ENCODE measurements around the gene LRFN4. TPM values are rescaled to one million over a fixed set of nuclear protein-coding genes. Genes with fewer than 3 reads are reported as not detected.

LRFN4 gene
- total RNA-seq, 1 experiment from 2014 or later: 30.3 TPM

DNA sequence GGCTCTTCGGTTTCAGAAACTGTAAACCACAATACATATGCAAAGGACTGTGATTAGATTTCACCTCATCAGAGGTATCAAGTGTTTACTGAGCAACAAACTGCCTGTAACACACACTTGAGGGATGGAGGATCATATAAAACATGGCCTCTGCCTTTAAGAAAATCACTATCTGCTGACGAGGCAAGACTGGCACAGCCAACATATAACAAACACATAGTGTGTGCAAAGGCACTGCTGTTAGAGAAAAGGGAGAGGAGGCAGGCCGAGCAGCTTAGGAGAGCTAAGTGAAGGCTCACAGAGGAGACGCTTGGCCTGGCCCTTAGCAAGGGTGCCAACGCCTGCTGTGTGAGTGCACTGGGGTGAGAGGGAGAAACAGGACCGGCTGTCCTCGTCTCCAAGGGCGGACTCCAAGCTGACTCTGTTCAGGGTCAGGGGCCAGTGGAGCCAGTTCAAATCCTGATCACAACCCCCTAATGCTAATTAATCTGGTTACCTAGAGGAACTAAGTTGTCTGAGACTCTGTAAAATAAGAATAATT, 48.2 kb downstream of the LRFN4 start:
- H3K4me3 Mint-ChIP-seq (ENCODE audit: low read depth, unreplicated experiment): no peak overlapping the region
- H3K4me1 Mint-ChIP-seq (ENCODE audit: low read depth, unreplicated experiment): peaks cover 30% of the 10 kb centered on the region
- intact Hi-C loops (cut with micrococcal nuclease; ENCODE audit: unreplicated experiment): no loop called here
- CTCF ChIA-PET: no interaction called here
- no peaks in the 10 kb centered on the region for H3K9me3 Mint-ChIP-seq (ENCODE audit: low read depth, unreplicated experiment)
- H3K27ac Mint-ChIP-seq (ENCODE audit: unreplicated experiment): no peak overlapping the region
- no peaks in the 10 kb centered on the region for H3K27me3 Mint-ChIP-seq (ENCODE audit: unreplicated experiment)
- DNase-seq: no peak
- no peaks in the 10 kb centered on the region for H3K36me3 Mint-ChIP-seq (ENCODE audit: insufficient read depth, unreplicated experiment)
- BruUV-seq (replicated peaks): no TSS peak
- TF ChIP-seq, protein P1, sequence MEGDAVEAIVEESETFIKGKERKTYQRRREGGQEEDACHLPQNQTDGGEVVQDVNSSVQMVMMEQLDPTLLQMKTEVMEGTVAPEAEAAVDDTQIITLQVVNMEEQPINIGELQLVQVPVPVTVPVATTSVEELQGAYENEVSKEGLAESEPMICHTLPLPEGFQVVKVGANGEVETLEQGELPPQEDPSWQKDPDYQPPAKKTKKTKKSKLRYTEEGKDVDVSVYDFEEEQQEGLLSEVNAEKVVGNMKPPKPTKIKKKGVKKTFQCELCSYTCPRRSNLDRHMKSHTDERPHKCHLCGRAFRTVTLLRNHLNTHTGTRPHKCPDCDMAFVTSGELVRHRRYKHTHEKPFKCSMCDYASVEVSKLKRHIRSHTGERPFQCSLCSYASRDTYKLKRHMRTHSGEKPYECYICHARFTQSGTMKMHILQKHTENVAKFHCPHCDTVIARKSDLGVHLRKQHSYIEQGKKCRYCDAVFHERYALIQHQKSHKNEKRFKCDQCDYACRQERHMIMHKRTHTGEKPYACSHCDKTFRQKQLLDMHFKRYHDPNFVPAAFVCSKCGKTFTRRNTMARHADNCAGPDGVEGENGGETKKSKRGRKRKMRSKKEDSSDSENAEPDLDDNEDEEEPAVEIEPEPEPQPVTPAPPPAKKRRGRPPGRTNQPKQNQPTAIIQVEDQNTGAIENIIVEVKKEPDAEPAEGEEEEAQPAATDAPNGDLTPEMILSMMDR (IDR thresholded peaks at IDR 0.05; ENCODE audit: unreplicated experiment): no peak

DNA sequence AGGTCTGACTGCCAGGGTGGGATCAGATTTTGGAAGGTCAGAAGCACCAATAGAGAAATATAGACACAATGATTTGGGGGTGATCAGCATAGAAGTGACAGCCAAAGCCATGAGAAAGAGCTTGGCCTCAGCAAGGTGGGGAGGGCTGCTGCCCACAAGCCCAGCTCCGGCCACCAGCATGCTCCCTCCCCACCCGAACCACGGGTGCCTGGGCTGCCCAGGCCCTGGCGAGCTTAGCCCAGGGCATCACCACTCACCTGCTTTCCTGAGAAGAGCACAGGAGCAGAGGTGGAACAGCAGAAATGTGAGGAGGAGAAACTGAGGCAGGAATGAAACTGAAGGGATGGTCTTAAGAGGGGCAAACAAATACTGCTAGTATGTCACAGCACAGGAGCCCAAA, 48.8 kb downstream of the LRFN4 start:
- intact Hi-C loops (cut with micrococcal nuclease; ENCODE audit: unreplicated experiment): no loop called here
- Mint-ChIP-seq H3K9me3 (ENCODE audit: low read depth, unreplicated experiment) (no peaks in the 10 kb centered on the region), H3K36me3 (ENCODE audit: insufficient read depth, unreplicated experiment) (no peaks in the 10 kb centered on the region), H3K4me1 (ENCODE audit: low read depth, unreplicated experiment) (peaks cover 30% of the 10 kb centered on the region), H3K27ac (ENCODE audit: unreplicated experiment) (no peak overlapping the region), H3K27me3 (ENCODE audit: unreplicated experiment) (no peaks in the 10 kb centered on the region), H3K4me3 (ENCODE audit: low read depth, unreplicated experiment) (no peak overlapping the region)
- TF ChIP-seq, protein P1 (IDR thresholded peaks at IDR 0.05; ENCODE audit: unreplicated experiment): no peak
- BruUV-seq (replicated peaks): no TSS peak
- CTCF ChIA-PET: no interaction called here
- DNase-seq: no peak

DNA sequence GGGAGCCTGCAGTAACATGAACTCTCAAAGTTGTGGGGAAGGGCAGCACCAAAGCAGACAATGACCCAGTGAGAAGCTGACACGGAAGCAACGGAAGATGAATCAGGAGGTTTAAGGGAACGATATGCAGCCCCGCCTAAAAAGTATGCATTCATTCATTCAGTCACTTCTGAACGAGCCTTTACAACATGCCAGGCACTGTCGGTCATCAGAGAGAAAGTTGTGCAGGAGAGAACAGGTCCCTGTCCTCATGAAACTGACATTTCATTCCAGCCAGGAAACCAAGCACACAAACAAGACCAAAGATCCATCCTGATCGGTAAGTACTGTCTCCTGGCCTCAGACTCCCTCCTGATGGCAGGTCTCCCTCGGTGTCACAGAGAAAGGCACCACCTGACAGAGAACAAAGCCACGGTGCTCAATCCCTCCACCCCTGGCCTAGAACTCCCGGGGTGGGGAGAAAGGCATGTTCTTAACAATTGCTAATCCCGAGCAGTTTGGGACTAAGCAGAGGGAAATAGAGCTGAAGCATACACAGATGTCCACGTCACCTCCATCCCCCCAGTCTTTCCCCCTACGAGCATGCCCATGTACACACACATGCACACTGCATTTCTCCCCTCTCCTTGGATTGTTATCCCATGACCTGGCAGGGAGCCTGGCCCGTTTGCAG, 49.3 kb downstream of the LRFN4 start:
- CTCF ChIA-PET: no interaction called here
- peaks cover 30% of the 10 kb centered on the region for H3K4me1 Mint-ChIP-seq (ENCODE audit: low read depth, unreplicated experiment)
- no TSS peak for BruUV-seq (replicated peaks)
- no peaks in the 10 kb centered on the region for H3K36me3 Mint-ChIP-seq (ENCODE audit: insufficient read depth, unreplicated experiment)
- no peak for DNase-seq
- no peaks in the 10 kb centered on the region for H3K27me3 Mint-ChIP-seq (ENCODE audit: unreplicated experiment)
- intact Hi-C loops (cut with micrococcal nuclease; ENCODE audit: unreplicated experiment): no loop called here
- no peaks in the 10 kb centered on the region for H3K9me3 Mint-ChIP-seq (ENCODE audit: low read depth, unreplicated experiment)
- H3K27ac Mint-ChIP-seq (ENCODE audit: unreplicated experiment): no peak overlapping the region
- no peak overlapping the region for H3K4me3 Mint-ChIP-seq (ENCODE audit: low read depth, unreplicated experiment)
- TF ChIP-seq, protein P1 (IDR thresholded peaks at IDR 0.05; ENCODE audit: unreplicated experiment): no peak

DNA sequence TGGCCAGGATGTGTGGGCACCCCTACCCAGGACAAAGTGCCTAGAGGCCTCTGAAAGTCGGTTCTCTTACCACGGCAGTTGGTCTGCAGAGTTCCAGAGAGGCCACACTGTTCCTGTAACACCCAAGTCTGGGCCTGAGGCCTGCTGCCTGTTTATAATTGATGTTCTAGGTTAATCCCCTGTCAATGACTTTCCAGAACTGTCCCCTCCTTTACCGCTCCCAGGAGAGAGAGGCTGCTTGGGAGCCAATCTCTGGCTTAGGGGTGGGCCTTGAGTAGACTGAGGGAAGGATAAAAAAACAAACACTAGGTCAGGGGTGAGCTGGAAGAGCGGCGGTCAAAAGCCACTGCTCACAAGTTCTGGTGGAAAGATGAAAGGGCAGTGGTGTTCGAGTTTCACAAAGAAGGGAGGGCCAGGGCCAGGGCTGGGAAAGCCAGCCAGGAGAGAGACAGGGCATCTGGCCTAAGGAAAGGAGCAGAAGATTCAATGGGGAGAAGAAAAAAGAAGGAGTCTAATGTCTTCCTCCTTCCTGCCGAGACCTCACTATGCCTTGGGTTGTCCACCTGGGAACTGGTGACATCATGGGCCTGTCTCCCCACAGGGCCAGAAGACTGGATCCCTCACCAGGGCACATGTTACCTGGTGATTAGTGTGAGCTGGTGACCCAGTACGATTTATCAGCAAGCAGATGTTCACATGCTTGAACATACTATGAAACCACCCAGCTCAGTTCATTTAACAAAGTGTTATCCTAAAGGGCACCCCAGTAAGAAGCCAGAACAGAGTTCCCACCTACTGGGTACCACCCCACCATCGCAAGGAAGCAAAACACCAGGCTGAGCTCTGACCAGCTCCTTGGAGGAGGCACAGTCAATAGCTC, 51.1 kb downstream of the LRFN4 start:
- Mint-ChIP-seq H3K36me3 (ENCODE audit: insufficient read depth, unreplicated experiment) (no peaks in the 10 kb centered on the region), H3K4me3 (ENCODE audit: low read depth, unreplicated experiment) (no peak overlapping the region), H3K9me3 (ENCODE audit: low read depth, unreplicated experiment) (no peaks in the 10 kb centered on the region), H3K4me1 (ENCODE audit: low read depth, unreplicated experiment) (peaks cover 21% of the 10 kb centered on the region), H3K27me3 (ENCODE audit: unreplicated experiment) (no peaks in the 10 kb centered on the region), H3K27ac (ENCODE audit: unreplicated experiment) (no peak overlapping the region)
- TF ChIP-seq, protein P1 (IDR thresholded peaks at IDR 0.05; ENCODE audit: unreplicated experiment): no peak
- DNase-seq: no peak
- no TSS peak for BruUV-seq (replicated peaks)
- intact Hi-C loops (cut with micrococcal nuclease; ENCODE audit: unreplicated experiment): no loop called here
- CTCF ChIA-PET: no interaction called here
